Panc1 (cell line): ENCODE results near the gene SNX13. TPM values are rescaled to one million over a fixed set of nuclear protein-coding genes. Genes with fewer than 3 reads are reported as not detected.
A peak's percentile ranks its signal among the peaks of the same experiment; 100 is the strongest.

ENCODE experiments used
- ATAC-seq: fragments of 200-7000 bp; cut with Tn5 transposase; 2 replicates; pipeline ENCODE4 v1.9.1; 2020; ENCODE audit warnings: mild to moderate bottlenecking, moderate library complexity
- BruUV-seq: library from RNA; stranded (reverse); fragments of 400-500 nt; replicated peaks from 2 replicates; lab custom pipeline; 2021; lab: Mats Ljungman, UMichigan
- CTCF ChIA-PET: fragments of 300-600 bp; sonication (Branson Sonifier 250); formaldehyde crosslinking; loops from one replicate; lab custom pipeline; 2022; ENCODE audit warnings: antibody characterized with exemption; lab: Charles Lee
- POLR2A ChIA-PET: fragments of 300-600 bp; sonication (Branson Sonifier 250); formaldehyde crosslinking; loops from one replicate; lab custom pipeline; 2022; ENCODE audit warnings: antibody characterized with exemption; lab: Charles Lee
- DNase-seq: peaks from one replicate; pipeline ENCODE4 v3.0.0-alpha.2; 2010; ENCODE audit warnings: low read depth, low spot score
- H3K27ac ChIP-seq: 2 replicates; pipeline ENCODE4 v1.5.1; 2011; ENCODE audit warnings: mild to moderate bottlenecking, low read length, inconsistent platforms
- H3K27me3 ChIP-seq: fragments of 200-500 bp; sonication (Bioruptor generic); 2 replicates; pipeline ENCODE4 v1.6.0; 2014; ENCODE audit warnings: low read length, inconsistent platforms; ENCODE audit not compliant: control insufficient read depth, insufficient read depth
- H3K36me3 ChIP-seq: fragments of 200-500 bp; sonication (Bioruptor generic); 2 replicates; pipeline ENCODE4 v1.5.1; 2014; ENCODE audit warnings: inconsistent platforms, mild to moderate bottlenecking, low read length, moderate library complexity; ENCODE audit not compliant: control insufficient read depth, insufficient read depth
- H3K4me1 ChIP-seq: 2 replicates; pipeline ENCODE4 v1.5.1; 2011; ENCODE audit warnings: inconsistent platforms, mild to moderate bottlenecking, low read length, moderate library complexity; ENCODE audit not compliant: control insufficient read depth, insufficient read depth
- H3K4me3 ChIP-seq, 2 experiments: 2 replicates each; pipeline ENCODE4 v1.5.1; 2011 to 2012; ENCODE audit warnings: low read depth in 2 of 2, low read length in 2 of 2, mild to moderate bottlenecking in 2 of 2, inconsistent platforms in 1 of 2, moderate library complexity in 1 of 2
- H3K9me3 ChIP-seq: fragments of 200-500 bp; sonication (Bioruptor generic); 2 replicates; pipeline ENCODE4 v1.5.1; 2014; ENCODE audit warnings: low read depth, mild to moderate bottlenecking, inconsistent platforms, low read length, moderate library complexity; ENCODE audit not compliant: control insufficient read depth, insufficient read depth
- CTCF ChIP-seq: fragments of 450-650 bp; IDR thresholded peaks from 2 replicates; pipeline ENCODE4 v1.5.1; 2017; ENCODE audit warnings: mild to moderate bottlenecking
- POLR2AphosphoS5 ChIP-seq: IDR thresholded peaks from 2 replicates; pipeline ENCODE4 v1.6.1; 2012; ENCODE audit warnings: mild to moderate bottlenecking, low read depth, low read length, moderate library complexity
- REST ChIP-seq, 2 experiments: IDR thresholded peaks; 2 replicates each; pipeline ENCODE4 v1.6.1; 2011 to 2012; ENCODE audit warnings: low read depth in 2 of 2, control low read depth in 1 of 2, low read length in 1 of 2, mild to moderate bottlenecking in 1 of 2, moderate library complexity in 1 of 2; ENCODE audit not compliant: insufficient read depth in 1 of 2
- SIN3A ChIP-seq: IDR thresholded peaks from 2 replicates; pipeline ENCODE4 v1.6.1; 2012; ENCODE audit warnings: low read depth, mild to moderate bottlenecking, low read length, moderate library complexity, borderline replicate concordance; ENCODE audit not compliant: insufficient read depth
- TCF7L2 ChIP-seq: IDR thresholded peaks from 2 replicates; pipeline ENCODE4 v1.6.1; 2011; ENCODE audit warnings: mild to moderate bottlenecking, low read depth, low read length, inconsistent platforms
- in situ Hi-C: cut with HindIII; loops from 2 replicates; pipeline ENCODE4 v1.10.0; 2016; ENCODE audit warnings: low sequenced_read_pairs, low pct_unique_long_range_greater_than_20kb
- intact Hi-C: fragments of 100-400 bp; cut with micrococcal nuclease; formaldehyde crosslinking; loops from one replicate; pipeline ENCODE4 v1.10.0; 2022; ENCODE audit not compliant: unreplicated experiment
- total RNA-seq: library from RNA; stranded (reverse); gene quantifications from one replicate; pipeline ENCODE4 v1.2.1, GENCODE V29; 2021; ENCODE audit not compliant: unreplicated experiment

SNX13 gene
- total RNA-seq, 1 experiment from 2014 or later, result 53.3 TPM

DNA sequence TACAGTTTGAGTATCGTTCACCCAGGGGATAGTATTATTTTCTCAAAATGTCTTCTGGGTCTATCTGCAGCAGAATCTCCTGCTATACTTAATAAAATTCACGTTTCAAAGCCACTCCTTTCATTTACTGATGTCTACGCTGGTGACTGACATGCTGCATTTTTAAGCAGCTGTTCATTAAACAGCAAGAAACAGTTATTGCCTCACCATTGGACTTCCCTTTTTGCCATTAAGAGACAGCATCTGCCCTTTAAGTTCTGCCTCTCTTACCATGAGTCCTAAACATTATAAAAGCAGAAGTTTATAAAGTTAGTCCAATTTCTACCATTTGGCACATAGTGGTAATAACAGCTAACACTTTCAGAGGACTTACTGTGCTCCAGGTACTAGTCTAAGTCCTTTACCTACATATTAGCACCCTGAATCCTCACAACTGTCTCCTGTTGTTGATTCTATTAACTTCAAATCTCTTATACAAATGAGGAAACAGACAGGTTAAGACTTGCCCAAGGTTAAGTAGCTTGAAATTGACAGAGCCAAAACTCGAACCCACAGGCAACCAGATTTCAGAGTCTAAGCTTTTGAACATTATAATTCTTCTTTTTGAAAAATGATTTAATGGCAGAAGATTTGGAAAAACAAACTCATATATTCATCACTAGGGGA, 169.5 kb downstream of the SNX13 start:
- TF ChIP-seq TCF7L2 (no peak), SIN3A (no peak), POLR2AphosphoS5 (no peak), CTCF (no peak), REST (IDR thresholded peaks at IDR 0.05; ENCODE audit: insufficient read depth in 1 of 2, low read depth in 2 of 2, low read length in 1 of 2) (no peak)
- DNase-seq (no peak), ATAC-seq (no peak)
- in situ Hi-C loops (no loop called here), intact Hi-C loops (loop anchor here (5.0 kb wide), 1 partner anchor 171 kb away; the partner anchor contains the start of gene SNX13)
- CTCF ChIA-PET, result interaction anchor here (0.5 to 1.3 kb wide), 5 partner anchors 64 to 574 kb away, joined by 3 to 12 read pairs (median 5); no protein-coding TSS in a partner anchor
- BruUV-seq, result no TSS peak
- Histone ChIP-seq H3K27ac (no peak overlapping the region), H3K4me3 (no peak overlapping the region), H3K4me1 (peaks cover 10% of the 10 kb centered on the region; the same call in 1 of the 2 replicates), H3K9me3 (no peaks in the 10 kb centered on the region), H3K27me3 (no peaks in the 10 kb centered on the region; the same call in 1 of the 2 replicates), H3K36me3 (no peaks in the 10 kb centered on the region)
- POLR2A ChIA-PET, result no interaction called here

DNA sequence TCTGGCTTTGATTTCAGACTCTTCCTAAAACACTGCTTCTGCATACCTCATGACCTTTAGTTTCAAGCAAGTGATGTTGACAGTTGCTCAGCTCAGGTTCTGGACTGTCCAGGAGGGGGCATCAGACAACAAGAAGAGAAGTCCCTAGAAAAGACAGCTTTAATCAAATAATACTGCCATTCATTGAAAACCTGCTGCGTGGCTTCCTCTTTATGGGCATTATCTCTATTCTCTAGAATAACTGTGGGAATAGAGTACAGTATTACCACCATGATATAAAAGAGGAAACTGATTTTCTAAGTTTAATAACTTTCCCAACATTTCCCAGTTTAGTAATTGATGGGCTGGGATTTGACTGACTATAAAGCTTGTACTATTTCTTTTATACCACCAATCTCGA, 170.4 kb downstream of the SNX13 start:
- H3K36me3 ChIP-seq, result no peaks in the 10 kb centered on the region
- CTCF ChIA-PET, result interaction anchor here (0.6 to 1.3 kb wide), 7 partner anchors 63 to 575 kb away, joined by 3 to 12 read pairs (median 4); no protein-coding TSS in a partner anchor
- no TSS peak for BruUV-seq
- intact Hi-C loops (loop anchor here (2.0 to 5.0 kb wide), 2 partner anchors 172 to 575 kb away; partner anchors contain the start of gene SNX13), in situ Hi-C loops (no loop called here)
- ATAC-seq, result peak; percentile 90
- H3K27ac ChIP-seq, result no peak overlapping the region
- no peaks in the 10 kb centered on the region; the same call in 1 of the 2 replicates for H3K27me3 ChIP-seq
- no peak overlapping the region for H3K4me3 ChIP-seq
- H3K9me3 ChIP-seq, result no peaks in the 10 kb centered on the region
- POLR2A ChIA-PET, result no interaction called here
- DNase-seq, result peak; percentile 56
- no peak for TF ChIP-seq TCF7L2
- TF ChIP-seq SIN3A, result no peak
- peak; percentile 89 for TF ChIP-seq CTCF
- TF ChIP-seq REST (IDR thresholded peaks at IDR 0.05; ENCODE audit: insufficient read depth in 1 of 2, low read depth in 2 of 2, low read length in 1 of 2), result no peak
- TF ChIP-seq POLR2AphosphoS5, result no peak
- peaks cover 10% of the 10 kb centered on the region; the same call in 1 of the 2 replicates for H3K4me1 ChIP-seq
